Amniotic epithelial cell (primary cell): ENCODE results near the gene TOX2.

Experiments used
- DNase-seq: peaks from one replicate; pipeline ENCODE4 v3.0.0-alpha.2; 2010; ENCODE audit warnings: low read depth

Gene TOX2

DNA sequence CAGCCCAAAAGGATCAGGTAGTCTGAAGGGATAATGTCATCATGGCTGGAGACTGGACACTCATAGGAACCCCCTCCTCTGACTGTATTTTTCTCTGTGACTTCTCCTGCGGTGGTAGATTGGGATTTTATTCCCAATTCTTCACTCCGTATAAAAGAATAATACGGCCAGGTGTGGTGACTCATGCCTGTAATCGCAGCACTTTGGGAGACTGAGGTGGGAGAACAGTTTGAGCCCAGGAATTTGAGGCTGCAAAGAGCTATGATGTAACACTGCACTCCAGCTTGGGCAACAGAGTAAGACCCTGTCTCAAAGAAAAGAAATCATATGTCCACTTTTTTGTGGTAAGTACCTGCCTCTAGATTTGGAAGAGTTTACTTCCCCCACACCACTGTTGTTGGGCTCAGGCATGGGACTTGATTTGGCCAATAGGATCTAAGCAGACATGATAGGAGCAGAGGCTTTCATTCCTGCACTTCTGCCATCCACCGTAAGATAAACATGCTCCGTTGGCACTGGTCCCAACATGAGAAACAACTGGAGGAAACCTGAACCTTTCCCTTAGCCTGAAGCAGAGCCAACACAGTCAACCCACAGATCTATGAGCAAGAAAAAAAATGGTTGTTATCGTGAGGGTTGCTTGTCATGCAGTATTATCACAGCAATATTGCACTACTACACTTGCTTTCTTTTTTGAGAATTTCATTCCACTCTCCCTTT is 190.3 kb downstream of the TOX2 start:
- DNase-seq: peak; percentile 90

DNA sequence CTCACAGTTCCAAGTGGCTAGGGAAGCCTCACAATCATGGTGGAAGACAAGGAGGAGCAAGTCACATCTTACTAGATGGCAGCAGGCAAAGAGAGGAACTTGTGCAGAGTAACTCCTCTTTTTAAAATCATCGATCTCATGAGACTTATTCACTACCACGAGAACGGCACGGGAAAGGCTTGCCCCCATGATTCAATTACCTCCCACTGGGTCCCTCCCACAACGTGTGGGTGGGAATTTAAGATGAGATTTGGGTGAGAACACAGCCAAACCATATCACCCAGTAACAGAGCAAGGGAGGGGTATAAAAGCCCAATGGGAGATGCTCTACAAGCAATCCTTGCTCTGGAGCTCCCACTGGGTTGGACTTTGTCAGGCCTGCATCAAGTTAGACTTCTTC is 192.0 kb downstream of the TOX2 start:
- DNase-seq: no peak

DNA sequence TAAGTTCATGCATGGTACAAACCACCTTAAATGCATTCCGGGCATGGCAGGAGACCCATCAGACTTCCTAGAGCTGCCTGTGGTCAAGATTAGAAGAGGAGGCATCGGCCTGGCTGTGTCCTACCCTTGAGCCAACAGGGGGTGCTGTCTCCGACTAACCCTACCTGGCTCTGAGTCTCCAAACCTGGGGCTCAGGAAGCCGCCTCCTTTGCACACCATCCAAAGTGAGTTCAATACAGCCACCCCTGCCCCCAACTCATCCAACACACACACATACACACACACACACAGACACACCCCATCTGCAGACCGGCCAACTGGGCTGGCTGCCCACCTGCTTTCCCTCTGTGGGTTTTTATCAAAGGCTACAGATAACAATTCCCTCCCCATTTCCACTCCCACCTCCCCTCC is 195.3 kb downstream of the TOX2 start:
- peak; percentile 73 for DNase-seq

DNA sequence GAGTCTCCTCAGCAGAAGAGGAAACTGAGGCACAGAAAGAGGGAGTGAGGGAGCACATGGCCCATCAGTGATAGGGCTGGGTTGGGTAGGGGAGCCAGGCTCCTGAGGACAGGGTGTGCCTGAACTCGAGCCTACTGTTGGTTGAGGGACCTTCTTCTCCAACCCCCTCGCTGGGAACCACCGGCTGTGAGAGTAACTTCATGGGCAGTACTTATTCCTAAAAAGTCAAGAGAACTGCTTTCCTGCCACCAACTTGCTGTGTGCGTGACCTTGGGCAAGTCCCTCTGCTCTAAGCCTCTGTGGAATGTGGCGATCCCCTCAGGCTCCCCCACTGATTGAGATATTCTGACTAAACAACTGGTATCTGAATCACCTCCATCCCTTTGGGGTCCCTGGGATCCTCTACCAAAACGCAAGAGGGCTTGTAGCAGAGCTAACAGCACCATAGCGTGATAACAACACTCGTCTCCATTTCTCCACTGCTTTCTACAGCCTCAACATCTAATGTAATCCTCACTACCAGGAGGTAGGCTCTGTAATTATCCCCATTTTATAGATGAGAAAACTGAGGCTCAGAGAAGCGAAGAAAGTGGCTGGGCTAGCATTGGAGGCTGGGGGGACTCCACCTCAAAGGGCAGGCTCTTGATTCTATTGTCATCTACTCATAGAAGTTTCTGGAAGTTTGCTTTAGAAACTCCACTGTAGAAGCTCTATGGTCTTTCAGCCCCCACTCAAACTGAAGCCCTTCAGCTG is 196.3 kb downstream of the TOX2 start:
- no peak for DNase-seq

DNA sequence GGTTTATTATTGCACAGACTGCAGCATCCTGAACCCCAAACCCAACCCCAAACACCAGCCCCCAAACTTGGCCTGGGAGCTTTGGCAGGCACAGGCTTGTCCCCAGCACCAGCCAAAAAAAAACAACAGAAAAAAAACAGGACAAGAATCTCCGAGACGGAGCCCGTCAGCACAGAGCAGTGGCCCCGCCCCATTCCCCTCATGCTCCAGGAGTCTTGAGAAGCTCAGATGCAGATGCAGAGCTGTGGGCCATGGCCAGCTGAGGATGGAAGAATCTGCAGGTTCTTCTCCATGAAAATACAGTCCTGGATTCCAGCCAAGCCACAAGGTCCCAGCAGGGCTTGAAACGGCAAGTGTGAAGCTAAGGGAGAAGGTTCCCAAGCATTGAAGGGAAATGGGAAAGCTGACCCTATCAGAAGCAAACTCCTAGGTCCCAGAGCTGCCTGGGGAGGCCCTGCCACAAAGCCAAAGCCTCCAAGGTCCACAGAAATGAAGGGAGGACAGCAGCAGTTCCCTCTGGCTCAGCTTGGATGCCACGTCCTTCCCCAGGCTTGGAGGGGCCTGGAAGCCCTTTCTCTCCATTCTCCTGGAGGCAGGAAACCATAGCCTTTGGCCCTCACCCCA is 197.2 kb downstream of the TOX2 start:
- no peak for DNase-seq

DNA sequence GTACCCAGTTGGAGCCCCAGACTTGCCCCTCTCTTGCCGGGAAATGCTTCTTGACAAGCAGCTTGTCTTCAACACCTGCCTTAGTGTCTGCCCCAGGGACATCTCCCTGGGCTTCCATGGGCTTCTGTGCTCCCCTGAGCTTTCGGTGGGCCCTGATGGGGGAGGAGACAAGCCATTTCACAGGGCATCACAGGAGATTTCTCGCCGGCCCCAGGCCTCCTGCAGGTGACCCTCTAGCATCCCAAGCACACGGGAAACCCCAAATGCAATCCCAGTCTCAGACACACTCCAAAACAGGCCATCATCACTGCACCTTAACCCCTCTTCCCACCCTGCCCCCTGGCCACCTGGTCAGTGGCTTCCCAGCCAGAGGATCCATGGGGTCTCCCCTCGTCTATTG is 197.8 kb downstream of the TOX2 start:
- no peak for DNase-seq

DNA sequence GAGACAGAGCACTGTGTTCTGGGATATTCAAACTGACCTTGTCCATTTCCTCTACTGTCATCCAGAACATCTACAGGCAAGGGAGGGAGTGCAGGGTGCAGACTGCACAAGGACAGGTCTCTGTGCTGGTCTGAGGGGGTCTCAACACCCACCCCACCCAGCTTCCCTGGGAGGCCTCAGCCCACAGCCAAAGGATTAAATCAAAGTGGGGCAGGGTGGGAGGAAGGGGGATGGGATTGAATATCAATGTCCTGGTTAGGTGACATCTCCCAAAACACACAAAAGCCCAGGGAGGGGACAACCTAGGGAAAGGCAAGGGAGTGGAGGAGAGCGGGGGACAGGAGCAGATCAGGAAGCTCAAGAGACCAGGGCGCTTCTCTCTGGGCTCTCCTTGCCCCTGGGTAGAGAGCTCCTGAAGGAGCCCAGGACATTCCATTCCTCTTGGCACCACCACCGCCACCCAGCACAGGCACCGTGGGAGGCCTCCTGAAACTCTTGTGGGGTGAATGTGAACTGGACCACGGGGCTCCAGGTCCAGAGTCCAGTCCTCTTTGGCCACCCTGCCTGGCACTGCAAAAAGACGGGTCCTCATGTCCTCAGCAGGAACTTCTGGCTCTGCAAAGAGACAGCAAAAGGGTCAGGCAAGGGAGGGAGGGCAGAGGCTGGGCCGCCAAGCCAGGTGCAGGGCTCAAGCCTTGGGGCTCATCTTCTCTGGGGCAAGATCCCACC is 198.4 kb downstream of the TOX2 start:
- DNase-seq: no peak

DNA sequence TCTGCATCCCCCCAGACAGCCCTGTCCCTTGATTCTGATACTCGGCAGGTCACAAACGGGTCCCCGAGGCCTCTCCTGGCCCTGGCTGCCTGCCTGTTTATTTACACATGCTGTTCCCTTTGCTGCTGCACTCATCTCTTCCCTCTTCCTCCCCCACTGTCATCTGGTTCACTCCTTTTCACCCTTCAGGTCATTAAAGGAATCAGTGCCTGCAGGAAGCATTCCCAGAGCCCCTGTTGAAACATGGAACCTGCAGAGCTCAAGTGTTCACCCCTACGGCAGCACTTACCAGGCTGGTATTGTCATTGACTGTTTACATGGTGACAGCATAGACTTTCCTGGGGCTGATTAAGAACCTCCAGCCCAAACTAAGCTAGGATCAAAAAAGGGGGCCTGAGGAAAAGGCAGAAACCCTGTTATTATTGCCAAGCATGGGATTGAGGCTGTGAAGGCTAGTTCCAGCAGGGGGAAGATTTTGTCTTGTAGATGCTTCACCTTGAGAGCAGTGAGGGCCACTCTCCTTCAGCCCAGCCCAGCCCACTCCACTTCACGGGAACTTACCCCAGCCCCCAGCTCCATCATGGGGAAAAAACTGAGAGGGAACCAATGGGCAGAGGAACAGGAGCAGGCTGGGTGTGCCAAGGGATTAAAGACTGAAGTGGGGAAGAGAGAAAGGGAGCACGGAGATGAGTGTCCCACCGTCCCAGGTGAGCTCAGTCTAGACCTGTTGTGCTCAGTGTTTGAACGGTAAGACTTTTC is 199.1 kb downstream of the TOX2 start:
- no peak for DNase-seq

DNA sequence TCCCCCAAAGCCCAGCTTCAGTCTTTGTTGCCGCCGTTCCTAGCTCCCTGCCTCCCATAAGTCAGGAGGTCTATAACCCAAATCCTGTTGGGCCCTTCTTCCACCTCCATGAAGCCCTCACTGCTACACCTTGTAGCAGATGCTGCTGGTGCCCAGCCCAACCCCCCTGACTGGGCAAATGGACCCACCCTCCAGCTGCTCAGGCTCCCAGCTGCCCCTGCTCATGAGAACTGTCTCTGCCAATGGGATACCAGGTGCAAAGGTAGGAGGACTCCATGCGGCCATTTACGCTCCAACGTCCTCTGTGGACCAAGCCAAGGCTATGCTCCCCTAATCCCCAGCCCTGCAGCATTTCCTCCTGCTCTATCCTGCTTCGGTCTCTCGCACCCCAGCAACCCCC is 200.5 kb downstream of the TOX2 start:
- DNase-seq: no peak

DNA sequence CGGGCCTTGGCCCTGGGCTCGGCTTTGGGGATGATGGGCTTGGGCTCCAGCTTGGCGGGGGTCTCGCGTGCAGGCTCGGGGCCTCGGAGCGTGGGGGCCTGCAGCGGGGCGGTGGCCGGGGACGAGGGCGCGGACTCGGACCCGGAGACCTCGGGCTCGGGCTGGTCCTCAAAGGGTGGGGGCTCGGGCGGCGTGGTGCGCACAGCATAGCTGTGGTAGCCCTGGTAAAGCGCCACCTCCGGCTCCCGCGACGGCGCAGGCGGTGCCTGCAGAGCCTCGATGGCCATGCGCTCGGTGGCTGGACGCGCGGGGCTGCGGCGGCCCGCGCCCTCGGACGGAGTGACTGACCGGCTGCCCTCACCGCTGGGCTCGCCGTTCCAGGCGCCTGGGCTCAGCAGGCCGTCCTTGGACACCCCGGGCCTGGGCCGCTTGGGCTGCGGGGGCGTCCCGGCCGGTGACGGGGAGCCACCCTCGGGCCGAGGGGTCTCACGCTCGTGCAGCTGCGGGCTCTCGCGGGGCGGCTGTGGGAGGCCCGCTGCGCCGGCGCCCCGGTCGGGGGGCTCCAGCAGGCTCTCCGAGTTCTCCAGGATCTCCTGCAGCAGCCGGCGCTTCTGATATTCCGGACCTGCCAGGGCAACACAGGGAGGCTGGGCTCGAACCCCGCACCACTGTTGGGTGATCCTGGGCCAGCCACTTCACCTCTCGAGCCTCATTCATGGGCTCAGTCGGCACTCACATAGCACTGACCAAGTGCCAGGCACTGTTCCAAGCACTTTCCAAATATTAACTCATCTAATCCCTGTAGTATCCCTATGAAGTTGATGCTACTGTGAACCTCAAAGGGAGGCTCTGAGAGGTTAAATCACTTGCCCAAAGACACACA is 201.4 kb downstream of the TOX2 start:
- DNase-seq: no peak

DNA sequence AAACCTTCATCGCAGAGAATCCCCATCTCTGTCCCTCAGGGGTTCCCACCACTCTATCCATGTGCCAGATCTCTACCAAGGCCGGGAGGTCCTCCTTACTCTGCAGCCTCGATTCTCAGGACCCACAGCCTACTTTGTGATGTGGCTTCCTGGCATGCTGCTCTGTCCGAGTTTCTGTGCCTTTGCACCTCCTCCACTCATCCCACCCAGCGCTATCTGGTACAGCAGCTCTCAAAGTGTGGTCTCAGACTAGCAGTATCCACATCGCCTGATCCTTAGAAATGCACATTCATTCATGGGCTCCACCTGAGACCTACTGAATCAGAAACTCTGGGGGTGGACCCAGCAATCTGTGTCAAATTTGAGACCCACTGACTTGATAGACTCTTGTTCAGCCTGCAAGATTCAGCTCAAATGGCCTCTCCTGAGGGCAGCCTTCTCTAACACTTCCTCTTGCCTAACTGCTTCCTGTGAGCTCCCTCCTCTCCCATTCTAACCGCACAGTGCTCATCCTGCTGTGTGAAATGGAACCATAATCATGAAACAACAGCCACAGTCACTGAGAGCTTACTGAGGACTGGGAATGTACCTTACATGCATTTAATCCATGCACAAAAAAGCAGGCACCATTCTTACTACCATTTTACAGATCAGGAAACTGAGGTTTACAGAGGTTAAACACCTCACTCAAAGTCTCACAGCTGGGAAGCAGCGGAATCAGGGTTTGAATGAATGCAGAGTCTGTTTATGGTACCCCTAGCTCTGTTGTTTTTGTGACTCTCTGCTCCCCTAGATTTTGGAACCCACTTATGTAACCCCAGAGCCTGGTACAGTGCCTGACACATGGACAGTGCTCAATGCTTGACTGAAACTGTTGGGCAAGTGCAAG is 202.9 kb downstream of the TOX2 start:
- no peak for DNase-seq

DNA sequence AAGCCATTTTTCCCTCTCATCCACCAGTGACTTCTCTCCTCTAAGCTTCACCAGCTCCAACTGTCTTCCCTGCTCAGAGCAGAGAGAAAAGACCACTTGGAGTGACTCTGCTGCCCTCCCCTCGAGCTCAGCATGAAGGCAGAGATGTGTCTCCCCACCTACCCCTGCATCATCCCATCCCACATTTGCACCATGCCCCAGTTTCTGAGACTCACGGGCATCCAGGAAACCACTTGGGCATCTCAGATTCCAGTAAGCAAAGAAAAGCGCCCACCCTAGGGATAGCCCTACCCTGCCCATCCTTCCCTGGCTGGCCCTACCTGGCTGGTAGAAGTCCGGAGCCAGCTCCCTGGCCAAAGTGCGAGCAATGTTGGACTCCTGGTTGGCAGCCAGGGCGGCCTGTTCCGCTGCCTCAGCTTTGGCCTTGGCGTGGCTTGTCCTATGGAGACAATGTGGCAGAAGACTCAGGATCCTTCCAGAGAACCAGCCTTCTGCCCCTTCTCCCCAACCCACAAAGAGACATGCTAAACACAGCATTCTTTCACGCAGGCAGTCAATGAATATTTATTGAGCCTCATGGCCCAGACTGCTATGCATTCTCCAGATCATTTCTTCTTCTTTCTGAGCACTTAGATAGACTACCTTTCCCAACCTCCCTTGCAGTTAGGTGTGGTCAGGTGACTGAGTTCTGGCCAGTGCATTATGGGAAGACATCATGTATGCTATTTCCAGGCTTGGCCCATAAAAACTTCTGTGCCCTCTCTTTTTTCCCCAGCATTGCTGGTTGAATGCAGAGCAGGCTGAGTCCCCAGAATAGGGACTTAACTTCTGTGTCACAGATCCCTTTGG is 203.8 kb downstream of the TOX2 start:
- DNase-seq: no peak
